ENCODE data around the gene STRN3.
A peak's percentile ranks its signal among the peaks of the same experiment; 100 is the strongest.
"Not testable (repeated sequence)": the region's sequence is repeated elsewhere in the genome, so short reads cannot be mapped to it uniquely, and the experiment has no call there.

The STRN3 gene, protein sequence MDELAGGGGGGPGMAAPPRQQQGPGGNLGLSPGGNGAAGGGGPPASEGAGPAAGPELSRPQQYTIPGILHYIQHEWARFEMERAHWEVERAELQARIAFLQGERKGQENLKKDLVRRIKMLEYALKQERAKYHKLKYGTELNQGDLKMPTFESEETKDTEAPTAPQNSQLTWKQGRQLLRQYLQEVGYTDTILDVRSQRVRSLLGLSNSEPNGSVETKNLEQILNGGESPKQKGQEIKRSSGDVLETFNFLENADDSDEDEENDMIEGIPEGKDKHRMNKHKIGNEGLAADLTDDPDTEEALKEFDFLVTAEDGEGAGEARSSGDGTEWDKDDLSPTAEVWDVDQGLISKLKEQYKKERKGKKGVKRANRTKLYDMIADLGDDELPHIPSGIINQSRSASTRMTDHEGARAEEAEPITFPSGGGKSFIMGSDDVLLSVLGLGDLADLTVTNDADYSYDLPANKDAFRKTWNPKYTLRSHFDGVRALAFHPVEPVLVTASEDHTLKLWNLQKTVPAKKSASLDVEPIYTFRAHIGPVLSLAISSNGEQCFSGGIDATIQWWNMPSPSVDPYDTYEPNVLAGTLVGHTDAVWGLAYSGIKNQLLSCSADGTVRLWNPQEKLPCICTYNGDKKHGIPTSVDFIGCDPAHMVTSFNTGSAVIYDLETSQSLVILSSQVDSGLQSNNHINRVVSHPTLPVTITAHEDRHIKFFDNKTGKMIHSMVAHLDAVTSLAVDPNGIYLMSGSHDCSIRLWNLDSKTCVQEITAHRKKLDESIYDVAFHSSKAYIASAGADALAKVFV

DNA sequence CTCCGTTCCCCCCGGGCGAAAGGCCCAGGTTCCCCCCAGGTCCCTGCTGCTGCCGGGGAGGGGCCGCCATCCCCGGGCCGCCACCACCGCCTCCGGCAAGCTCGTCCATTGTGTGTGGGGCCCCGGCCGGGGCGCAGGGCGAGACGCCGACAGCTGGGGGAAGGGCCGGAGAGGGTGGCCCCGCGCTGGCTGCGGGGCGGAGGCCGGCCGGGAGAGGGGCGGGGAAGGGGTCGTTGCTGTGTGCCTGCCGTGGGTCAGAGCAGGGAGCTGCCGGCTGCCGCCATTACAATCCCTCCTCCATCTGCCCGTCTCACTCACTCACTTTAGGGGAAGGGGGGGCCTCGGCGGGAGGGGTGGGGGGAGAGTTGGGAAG, at the start of gene STRN3:
TSS of gene STRN3 (minus strand) at position 303 of the 373 bp plus-strand sequence. CDS start at position 109, 194 bp downstream.
- TF ChIP-seq CTCF (conservative IDR thresholded peaks at IDR 0.05; ENCODE audit: control insufficient read depth, insufficient read depth, low read depth, low read length) = no peak
- H3K4me3 ChIP-seq (ENCODE audit: control insufficient read depth, low read depth, low read length) = peak within 1 kb of the TSS; percentile 94
- no peak for DNase-seq (ENCODE audit: low read depth)

GRCh38 chr14:31075144-31075543, 49.0 kb upstream of the STRN3 start:
- DNase-seq (ENCODE audit: low read depth) = no peak
- TF ChIP-seq CTCF (conservative IDR thresholded peaks at IDR 0.05; ENCODE audit: control insufficient read depth, insufficient read depth, low read depth, low read length) = no peak
- no peak overlapping the region for H3K4me3 ChIP-seq (ENCODE audit: control insufficient read depth, low read depth, low read length)

GRCh38 chr14:31071151-31071550, 45.0 kb upstream of the STRN3 start:
- DNase-seq (ENCODE audit: low read depth) = no peak
- no peak for TF ChIP-seq CTCF (conservative IDR thresholded peaks at IDR 0.05; ENCODE audit: control insufficient read depth, insufficient read depth, low read depth, low read length)
- H3K4me3 ChIP-seq (ENCODE audit: control insufficient read depth, low read depth, low read length) = no peak overlapping the region

- TF ChIP-seq CTCF (conservative IDR thresholded peaks at IDR 0.05; ENCODE audit: control insufficient read depth, insufficient read depth, low read depth, low read length) = no peak
Observed at GRCh38 chr14:31070431-31070830, 44.3 kb upstream of the STRN3 start.

GRCh38 chr14:31069343-31069742, 43.2 kb upstream of the STRN3 start:
- no peak overlapping the region for H3K4me3 ChIP-seq (ENCODE audit: control insufficient read depth, low read depth, low read length)

More at GRCh38 chr14:31070431-31070830, 44.3 kb upstream of the STRN3 start:
- H3K4me3 ChIP-seq (ENCODE audit: control insufficient read depth, low read depth, low read length) = no peak overlapping the region
- peak; percentile 74 for DNase-seq (ENCODE audit: low read depth)

DNA sequence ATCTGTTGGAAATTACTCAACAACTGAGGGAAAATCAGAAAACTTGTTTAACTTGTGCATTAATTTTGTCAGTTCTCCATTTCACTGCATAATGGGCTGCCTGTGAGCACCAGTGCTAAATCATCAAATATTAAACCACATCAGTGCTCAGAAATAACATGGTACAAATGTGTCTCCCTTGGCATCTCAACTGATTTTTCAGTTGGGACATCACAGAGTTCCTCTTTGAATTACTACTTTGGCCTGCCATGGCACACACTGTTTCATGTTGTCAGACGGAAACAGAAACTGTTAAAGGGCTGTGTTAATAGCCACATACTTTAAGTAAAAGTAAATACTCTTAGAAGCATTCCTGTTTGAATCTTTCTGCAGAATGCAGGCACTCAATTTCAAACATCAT, 42.1 kb upstream of the STRN3 start:
- no peak for DNase-seq (ENCODE audit: low read depth)
- H3K4me3 ChIP-seq (ENCODE audit: control insufficient read depth, low read depth, low read length) = no peak overlapping the region
- no peak for TF ChIP-seq CTCF (conservative IDR thresholded peaks at IDR 0.05; ENCODE audit: control insufficient read depth, insufficient read depth, low read depth, low read length)

More at GRCh38 chr14:31069343-31069742, 43.2 kb upstream of the STRN3 start:
- no peak for TF ChIP-seq CTCF (conservative IDR thresholded peaks at IDR 0.05; ENCODE audit: control insufficient read depth, insufficient read depth, low read depth, low read length)
- DNase-seq (ENCODE audit: low read depth) = no peak

- not testable (repeated sequence) for H3K4me3 ChIP-seq (ENCODE audit: control insufficient read depth, low read depth, low read length); DNase-seq (ENCODE audit: low read depth)
Observed at GRCh38 chr14:31062908-31063307, 36.7 kb upstream of the STRN3 start.

All from fibroblast of mammary gland (primary cell).